ENCODE data around the gene CSK.
"Not testable (repeated sequence)": the region's sequence is repeated elsewhere in the genome, so short reads cannot be mapped to it uniquely, and the experiment has no call there.

Gene CSK

DNA sequence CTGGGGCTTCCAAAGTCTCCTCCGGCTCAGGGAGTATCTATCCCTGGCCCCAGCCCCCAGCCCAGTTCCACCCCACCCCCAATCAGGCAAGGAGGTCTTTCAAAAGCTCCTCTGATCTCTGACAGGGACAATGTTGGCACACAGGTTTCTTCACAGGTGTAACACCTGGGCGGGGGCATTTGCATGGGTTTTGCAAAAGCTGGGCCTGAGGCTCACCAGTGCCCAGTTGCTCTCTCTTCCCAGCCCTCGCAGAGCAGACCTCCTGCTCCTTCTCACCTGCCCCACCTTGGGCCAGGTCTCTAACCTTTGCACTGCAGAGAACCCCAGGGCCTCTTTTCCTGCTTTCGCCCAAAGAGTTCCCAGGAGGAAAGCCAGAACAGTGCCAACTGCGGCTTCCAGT lies 8.6 kb upstream of the CSK start:
- no peak for DNase-seq

- DNase-seq, result peak; percentile 29
These were observed 8.1 kb upstream of the CSK start for GRCh38 chr15:74773731-74774252.

GRCh38 chr15:74775132-74775562 lies 6.7 kb upstream of the CSK start:
- peak; percentile 54 for DNase-seq

DNA sequence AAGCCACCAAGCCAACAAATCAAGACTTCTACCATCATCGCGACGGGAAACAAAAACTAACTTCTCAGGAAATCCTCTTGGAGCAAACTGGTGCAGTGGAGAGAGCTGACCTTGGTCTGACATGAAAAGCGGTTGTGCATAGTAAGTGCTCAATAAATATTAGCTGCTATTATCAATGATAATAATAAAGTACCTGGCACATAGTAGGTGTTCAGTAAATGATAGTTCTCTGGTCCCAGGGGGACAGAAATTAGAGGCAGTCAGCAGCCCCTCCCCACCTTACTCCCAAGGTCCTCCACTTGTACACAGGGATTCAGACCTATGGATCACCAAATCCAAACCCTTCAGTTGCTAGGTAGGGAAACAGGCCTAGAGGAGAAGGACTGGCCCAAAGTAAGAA lies 6.0 kb upstream of the CSK start:
- no peak for DNase-seq

- peak; percentile 90 for DNase-seq
These were observed 4.8 kb upstream of the CSK start for GRCh38 chr15:74776821-74777768.

DNA sequence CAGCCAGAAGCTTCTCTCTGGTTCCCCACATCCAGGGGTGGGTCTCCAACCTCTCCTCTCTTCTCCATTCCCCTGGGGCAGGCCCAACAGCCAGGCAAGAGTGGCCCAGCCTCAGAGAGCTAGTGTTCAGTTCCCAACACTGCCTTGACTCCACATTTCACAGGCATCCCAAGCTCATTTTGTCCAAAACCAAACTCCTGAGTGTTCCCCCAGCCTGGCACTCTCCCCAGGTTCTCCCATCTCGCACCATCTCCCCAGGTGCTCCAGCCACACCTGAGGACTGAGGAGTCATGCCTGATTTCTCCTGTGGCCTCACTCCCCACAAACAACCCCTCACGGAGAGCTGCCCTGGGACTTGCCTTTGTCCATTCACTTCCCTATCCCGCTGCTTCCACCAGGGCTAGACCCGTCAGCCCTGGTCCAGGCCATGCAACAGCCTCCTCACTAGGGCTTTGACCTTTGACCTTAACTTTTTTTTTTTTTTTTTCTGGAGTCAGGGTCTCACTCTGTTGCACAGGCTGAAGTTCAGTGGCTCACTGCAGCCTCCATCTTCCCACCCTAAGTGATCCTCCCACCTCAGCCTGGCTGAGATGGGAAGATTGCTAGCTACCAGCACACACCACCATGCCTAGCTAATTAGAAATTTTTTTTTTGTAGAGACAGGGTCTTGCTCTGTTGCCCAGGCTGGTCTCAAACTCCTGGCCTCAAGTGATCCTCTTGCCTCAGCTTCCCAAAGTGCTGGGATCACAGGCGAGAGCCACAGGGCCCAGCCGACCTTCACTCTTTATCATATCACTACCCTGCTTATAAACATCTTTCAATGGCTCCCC lies 3.9 kb upstream of the CSK start:
- peak; percentile 42 for DNase-seq

DNA sequence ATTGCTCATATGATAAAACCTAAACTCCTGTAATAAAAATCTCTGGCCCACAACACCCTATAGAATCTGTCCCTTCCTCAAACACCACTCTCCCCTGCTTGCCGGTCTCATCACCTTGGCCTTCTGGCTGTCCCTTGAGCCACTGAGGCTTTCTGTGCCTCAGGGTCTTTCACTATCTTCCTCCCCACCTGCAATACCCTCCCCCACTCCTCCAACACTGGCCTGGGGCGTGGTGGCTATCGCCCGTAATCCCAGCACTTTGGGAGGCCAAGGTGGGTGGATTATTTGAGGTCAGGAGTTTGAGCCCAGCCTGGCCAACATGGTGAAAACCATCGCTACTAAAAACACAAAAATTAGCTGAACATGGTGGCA lies 3.3 kb upstream of the CSK start:
- DNase-seq, result no peak

DNA sequence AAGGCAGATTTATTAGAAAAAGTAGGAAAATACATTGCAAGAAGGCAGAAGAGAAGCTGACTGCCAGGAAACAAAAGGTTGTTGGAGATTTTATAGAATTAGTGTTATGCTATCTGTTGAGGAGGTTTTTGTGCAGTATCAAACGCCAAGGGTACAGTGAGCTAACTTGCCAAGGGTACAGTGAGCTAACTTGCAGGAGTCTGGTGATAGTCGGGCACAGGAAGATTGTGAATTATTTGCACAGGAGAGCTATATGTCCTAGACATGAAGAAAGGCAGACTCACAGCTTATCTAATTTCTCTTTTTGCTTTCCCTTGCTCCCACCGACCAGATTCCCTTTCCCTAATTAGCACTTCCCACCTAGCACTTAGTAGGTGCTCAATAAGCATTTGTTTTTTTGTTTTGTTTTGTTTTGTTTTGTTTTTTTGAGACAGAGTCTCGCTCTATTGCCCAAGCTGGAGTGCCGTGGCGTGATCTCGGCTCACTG lies 2.7 kb upstream of the CSK start:
- DNase-seq, result no peak

DNA sequence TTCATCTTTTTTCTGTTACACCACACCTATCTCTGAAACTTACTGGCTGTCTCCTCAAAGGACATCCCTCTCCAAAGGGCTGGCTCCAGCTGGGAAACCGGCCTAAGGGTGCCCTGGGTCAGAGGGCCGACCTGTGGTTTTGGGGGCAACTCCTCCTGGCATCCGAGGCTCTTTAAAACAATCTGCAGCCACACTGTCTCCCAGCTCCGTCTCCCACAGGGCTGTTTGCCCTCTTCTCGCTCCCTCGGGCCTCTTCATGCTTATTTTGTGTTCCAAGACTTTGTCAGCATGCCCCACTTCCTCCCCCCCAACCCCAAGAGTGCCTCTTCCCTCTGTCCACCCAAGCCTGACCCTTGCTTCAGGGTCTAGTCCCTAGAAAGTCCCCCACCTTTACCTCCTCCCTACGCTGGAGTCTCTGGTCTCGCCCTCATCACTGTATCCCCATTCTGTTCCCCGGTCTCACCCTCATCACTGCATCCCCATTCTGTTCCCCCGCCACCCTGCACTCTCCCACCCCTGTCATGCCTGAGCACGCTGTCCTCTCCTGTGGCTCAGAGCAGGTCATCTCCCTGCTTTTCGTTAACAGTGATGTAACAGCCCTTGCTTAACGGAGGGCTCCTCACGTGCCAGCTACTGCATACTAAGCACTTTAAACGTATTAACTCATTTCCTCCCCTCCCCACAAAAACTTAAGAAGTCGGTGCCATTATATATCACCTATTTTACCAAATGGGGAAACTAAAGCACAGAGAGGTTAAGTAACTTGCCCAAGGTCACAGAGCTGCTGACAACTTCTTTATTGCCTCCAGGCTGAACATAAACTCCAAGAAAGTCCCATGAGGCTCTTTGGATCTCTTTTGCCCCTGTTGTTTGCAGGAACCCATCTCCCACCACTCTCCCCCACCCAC lies 1.1 kb upstream of the CSK start:
- peak; percentile 87 for DNase-seq

GRCh38 chr15:74782259-74783071 lies 585 bp downstream of the CSK start:
- DNase-seq, result peak; percentile 66

- DNase-seq, result peak; percentile 79
These were observed 1.4 kb downstream of the CSK start for GRCh38 chr15:74783072-74783807.

DNA sequence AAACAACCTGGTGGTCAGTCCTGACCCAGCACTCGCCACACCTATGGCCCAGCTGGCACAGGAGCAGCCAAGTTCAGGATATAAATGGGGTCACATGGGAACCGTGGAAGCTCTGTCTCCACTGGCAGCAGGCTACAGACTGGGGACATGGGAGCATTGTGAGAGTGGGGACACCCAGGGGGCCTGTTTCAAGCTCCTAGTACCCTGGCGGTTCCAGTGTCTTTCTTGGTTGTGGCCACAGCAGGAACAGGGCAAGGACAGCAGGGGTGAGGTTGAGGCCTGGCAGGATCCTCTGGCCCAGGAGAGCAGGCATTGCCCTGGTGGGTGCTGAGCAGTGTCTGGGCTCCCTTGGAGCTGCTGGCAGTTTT lies 1.9 kb downstream of the CSK start:
- peak; percentile 24 for DNase-seq

DNA sequence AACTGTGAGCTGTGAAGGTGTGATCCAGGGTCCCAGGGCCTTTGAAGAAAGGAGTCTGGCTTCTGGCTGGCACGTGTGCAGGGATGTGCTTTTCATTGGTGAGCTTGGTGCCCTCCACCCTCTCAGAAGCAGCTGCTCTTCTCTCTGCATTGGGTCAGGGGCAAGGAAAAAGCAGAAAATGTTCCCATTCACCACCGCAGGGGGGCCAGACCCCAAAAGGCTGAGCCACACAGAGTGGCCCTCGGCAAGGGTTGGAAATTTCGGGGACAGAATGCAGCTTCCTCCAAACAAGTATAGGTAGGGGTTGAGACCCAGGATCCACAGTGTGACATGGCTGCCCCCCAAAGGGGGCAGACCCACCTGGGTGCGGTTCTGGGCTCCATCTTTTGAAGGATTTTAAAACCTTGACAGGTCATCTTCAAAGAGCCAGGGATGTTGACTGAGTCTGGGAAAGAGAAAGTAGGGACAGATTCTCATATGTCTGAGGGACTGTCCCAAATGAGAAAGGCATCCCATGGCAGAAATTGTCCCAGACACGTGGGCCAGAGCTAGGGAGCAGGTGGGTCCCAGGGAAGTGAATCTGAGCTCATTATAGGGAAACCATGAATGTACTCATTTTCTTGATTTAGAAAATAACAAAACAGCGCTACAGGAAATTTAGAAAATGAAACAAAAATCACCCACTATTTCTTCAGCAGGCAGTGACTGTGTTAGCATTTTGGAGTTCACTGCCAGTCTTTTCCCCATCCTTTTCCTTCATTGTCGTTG lies 2.7 kb downstream of the CSK start:
- peak; percentile 96 for DNase-seq

GRCh38 chr15:74785194-74786032 lies 3.5 kb downstream of the CSK start:
- peak; percentile 49 for DNase-seq

DNA sequence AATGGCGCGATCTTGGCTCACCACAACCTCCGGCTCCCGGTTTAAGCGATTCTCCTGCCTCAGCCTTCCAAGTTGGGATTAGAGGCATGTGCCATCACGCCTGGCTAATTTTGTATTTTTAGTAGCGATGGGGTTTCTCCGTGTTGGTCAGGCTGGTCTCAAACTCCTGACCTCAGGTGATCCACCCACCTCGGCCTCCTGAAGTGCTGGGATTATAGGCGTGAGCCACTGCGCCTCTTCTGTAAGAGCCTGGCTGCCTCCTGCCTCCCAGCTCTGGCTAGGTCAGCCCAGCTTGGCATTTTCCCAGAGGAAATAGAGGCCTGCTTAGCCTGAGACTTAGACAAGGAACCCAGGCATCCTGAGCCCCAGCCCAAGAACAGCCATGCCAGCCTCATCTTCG lies 4.2 kb downstream of the CSK start:
- DNase-seq, result not testable (repeated sequence)

GRCh38 chr15:74786551-74787165 lies 4.8 kb downstream of the CSK start:
- DNase-seq, result peak; percentile 92

- DNase-seq, result peak; percentile 97
These were observed 5.6 kb downstream of the CSK start for GRCh38 chr15:74787251-74788041.

Measured in inflammatory macrophage treated with lipopolysaccharide for 4 hours (primary cell).